Inflammatory macrophage treated with lipopolysaccharide for 4 hours (primary cell): Measurements from ENCODE around the gene TTYH3.
"Not testable (repeated sequence)": the region's sequence is repeated elsewhere in the genome, so short reads cannot be mapped to it uniquely, and the experiment has no call there.

Experiments
- DNase-seq: peaks from one replicate; pipeline ENCODE4 v3.0.0-alpha.2; 2020

The TTYH3 gene

GRCh38 chr7:2689951-2690705 lies 58.3 kb downstream of the TTYH3 start:
- peak; percentile 84 for DNase-seq

GRCh38 chr7:2691011-2691707 lies 59.4 kb downstream of the TTYH3 start:
- peak; percentile 68 for DNase-seq

GRCh38 chr7:2691932-2692439 lies 60.2 kb downstream of the TTYH3 start:
- not testable (repeated sequence) for DNase-seq

GRCh38 chr7:2692543-2692942 lies 60.8 kb downstream of the TTYH3 start:
- no peak for DNase-seq

- DNase-seq: peak; percentile 94
These were observed 61.8 kb downstream of the TTYH3 start for GRCh38 chr7:2693420-2694121.

GRCh38 chr7:2694122-2694436 lies 62.3 kb downstream of the TTYH3 start:
- DNase-seq: not testable (repeated sequence)

- no peak for DNase-seq
These were observed 66.9 kb downstream of the TTYH3 start for GRCh38 chr7:2698581-2699288.

GRCh38 chr7:2699289-2699620 lies 67.5 kb downstream of the TTYH3 start:
- DNase-seq: no peak

GRCh38 chr7:2700141-2700850 lies 68.5 kb downstream of the TTYH3 start:
- DNase-seq: no peak

GRCh38 chr7:2701424-2701823 lies 69.6 kb downstream of the TTYH3 start:
- DNase-seq: no peak

- peak; percentile 38 for DNase-seq
These were observed 70.2 kb downstream of the TTYH3 start for GRCh38 chr7:2701832-2702593.

- no peak for DNase-seq
These were observed 70.8 kb downstream of the TTYH3 start for GRCh38 chr7:2702594-2702957.

GRCh38 chr7:2705371-2706096 lies 73.7 kb downstream of the TTYH3 start:
- DNase-seq: no peak

- no peak for DNase-seq
These were observed 74.9 kb downstream of the TTYH3 start for GRCh38 chr7:2706685-2707126.

- DNase-seq: no peak
These were observed 75.7 kb downstream of the TTYH3 start for GRCh38 chr7:2707481-2707880.

GRCh38 chr7:2708041-2708440 lies 76.3 kb downstream of the TTYH3 start:
- no peak for DNase-seq

GRCh38 chr7:2708547-2709310 lies 76.9 kb downstream of the TTYH3 start:
- DNase-seq: no peak

- DNase-seq: peak; percentile 58
These were observed 77.9 kb downstream of the TTYH3 start for GRCh38 chr7:2709553-2710285.

- no peak for DNase-seq
These were observed 78.5 kb downstream of the TTYH3 start for GRCh38 chr7:2710286-2710655.
